GM18868 (cell line): Measurements from ENCODE around the gene TECTA.
"Not testable (repeated sequence)": the region's sequence is repeated elsewhere in the genome, so short reads cannot be mapped to it uniquely, and the experiment has no call there.

Experiments used
- ATAC-seq: cut with Tn5 transposase; IDR thresholded peaks from one replicate; pipeline ENCODE4 v1.9.1; 2021; ENCODE audit warnings: mild to moderate bottlenecking, moderate library complexity; ENCODE audit not compliant: unreplicated experiment

Gene TECTA

DNA sequence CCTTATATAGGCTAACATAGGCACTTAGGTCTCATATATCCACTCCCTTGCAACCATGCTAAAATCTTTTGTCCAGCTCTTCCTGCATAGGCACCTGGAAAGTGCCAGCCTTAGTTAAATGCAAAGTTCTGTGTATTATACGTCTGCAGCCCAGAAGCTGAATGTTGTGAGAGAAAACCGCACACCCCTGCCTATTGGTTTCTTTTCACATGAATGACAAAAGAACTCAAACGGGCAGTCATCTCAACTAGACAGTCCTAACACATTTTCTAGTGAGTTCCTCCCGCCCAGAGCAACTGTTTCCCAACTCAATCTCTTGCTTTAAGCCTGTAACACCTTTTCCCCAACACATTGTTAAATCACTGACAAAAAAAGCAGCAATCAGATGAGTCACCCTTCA, 122.1 kb downstream of the TECTA start:
- ATAC-seq, result no peak

GRCh38 chr11:121225382-121225781, 124.3 kb downstream of the TECTA start:
- ATAC-seq, result no peak

GRCh38 chr11:121226415-121227263, 125.6 kb downstream of the TECTA start:
- ATAC-seq, result no peak

DNA sequence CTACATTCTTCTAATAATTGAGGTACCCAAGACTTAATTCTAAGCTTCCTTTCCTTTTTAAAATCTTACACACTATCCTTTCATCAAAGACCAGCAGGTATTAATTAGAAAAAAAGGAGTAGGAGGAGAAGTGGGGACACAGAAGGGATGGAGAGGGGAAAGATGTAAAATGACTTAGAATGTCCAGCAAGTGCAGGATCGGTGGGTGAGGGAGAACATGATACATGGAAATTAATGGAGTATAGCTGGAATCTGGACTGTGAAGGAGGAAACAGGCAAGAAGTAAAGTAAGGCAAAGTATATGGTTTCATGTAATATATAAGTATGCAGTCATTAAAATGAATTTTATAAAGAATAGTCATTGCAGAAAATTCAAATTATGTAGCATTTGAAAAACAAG, 127.8 kb downstream of the TECTA start:
- ATAC-seq, result no peak

- ATAC-seq, result no peak
Observed at GRCh38 chr11:121229495-121230215, 128.6 kb downstream of the TECTA start.

- no peak for ATAC-seq
Observed at GRCh38 chr11:121231576-121232278, 130.7 kb downstream of the TECTA start.

GRCh38 chr11:121235057-121235456, 134.0 kb downstream of the TECTA start:
- no peak for ATAC-seq

GRCh38 chr11:121236115-121237001, 135.3 kb downstream of the TECTA start:
- peak; percentile 65 for ATAC-seq

DNA sequence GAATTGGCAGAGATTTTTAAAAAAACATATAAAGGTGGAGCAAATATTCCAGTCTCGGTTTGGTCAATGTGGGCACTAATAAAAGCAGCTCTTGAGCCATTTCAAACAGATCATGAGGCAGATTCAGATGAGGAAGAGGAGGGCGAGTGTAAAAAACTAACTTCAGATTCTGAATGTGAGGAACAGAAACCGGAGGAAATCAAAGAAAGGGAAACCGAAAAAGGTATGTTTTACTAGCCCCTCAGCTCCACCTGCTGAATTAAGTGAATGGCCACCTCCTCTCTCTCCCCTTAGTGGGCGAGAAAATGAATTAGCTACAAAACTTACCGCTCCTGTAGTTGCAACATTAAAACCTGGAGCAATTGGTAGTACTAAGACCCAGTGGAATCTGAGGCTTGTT, 136.2 kb downstream of the TECTA start:
- not testable (repeated sequence) for ATAC-seq

GRCh38 chr11:121237686-121238658, 136.9 kb downstream of the TECTA start:
- ATAC-seq, result no peak

DNA sequence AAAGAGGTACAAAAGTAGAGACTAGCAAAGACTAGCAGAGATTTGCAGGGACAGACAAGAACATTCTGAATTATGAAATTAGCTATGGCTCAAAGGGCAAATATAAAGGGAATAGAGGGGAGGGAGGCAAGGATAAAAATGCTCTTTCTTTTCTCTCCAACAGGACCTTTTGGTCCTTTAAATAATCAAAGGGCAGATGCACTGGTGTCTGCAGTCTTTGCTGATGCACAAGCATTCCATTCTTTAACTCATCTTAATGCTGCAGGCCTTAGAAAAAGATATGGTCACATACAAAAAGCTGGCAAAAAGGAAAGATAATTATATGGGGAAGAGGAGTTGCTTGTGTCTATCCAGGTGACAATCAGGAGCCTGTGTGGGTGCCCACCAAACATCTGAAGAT, 137.9 kb downstream of the TECTA start:
- ATAC-seq, result no peak

GRCh38 chr11:121240001-121240400, 139.0 kb downstream of the TECTA start:
- ATAC-seq, result not testable (repeated sequence)

GRCh38 chr11:121240650-121241303, 139.7 kb downstream of the TECTA start:
- ATAC-seq, result no peak
